GM19468 (cell line): ENCODE results near the gene AUTS2.

ENCODE experiments used
- ATAC-seq: cut with Tn5 transposase; IDR thresholded peaks from one replicate; pipeline ENCODE4 v1.9.1; 2021; ENCODE audit warnings: mild to moderate bottlenecking, moderate library complexity, moderate number of reproducible peaks; ENCODE audit not compliant: unreplicated experiment; ENCODE audit errors: extremely low read depth

The AUTS2 gene

GRCh38 chr7:69803699-69804516, 205.6 kb downstream of the AUTS2 start:
- ATAC-seq = peak; percentile 83

- ATAC-seq = no peak
These were observed 206.7 kb downstream of the AUTS2 start for GRCh38 chr7:69804962-69805361.

GRCh38 chr7:69808391-69808790, 210.1 kb downstream of the AUTS2 start:
- no peak for ATAC-seq

GRCh38 chr7:69811476-69812308, 213.4 kb downstream of the AUTS2 start:
- no peak for ATAC-seq

DNA sequence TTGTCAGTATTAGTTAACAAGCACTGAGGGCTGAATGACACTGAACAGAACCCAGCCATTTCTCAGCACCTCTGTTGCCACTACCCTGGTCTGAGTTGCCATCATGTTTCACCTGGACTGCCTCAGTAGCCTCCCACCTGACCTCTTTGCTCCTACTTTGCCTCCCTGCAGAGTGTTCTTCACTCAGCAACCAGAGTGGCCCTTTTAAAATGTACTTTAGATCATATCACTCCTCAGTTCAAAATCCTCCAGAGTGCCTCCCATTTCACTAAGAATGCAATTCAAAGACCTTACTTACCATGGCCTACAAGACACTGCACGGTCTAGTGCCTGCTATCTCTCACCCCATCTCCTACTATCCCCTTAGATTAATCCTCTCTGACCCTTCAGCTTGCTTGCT, 214.5 kb downstream of the AUTS2 start:
- no peak for ATAC-seq

DNA sequence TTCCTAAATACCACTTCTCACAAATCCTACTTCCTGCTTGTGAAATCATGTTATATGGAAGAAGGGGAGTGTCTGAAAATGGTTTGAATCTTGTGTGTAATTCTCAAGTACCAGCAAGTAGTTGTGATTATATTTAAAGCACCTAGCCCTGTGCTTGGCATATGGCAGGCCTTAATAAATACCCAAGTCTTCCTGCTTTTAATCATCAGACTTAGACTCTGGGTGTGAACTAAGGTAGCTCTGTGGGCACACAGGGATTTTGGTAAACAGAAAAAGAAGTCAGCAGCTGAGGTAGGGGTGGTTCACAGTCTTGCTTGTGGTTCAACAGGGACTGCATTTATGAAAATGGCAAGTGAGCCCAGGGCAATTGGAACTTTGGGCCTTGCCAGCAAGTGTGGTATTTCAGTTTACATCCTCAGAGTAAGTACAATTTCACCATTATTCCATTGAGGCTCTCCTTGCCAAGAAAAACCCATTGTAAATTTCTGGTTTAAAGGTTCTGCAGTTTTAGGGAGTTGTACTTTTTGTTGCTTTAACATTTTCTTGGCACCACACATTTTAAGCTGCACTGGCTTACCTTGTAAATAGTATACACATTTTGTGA, 215.5 kb downstream of the AUTS2 start:
- ATAC-seq = no peak

DNA sequence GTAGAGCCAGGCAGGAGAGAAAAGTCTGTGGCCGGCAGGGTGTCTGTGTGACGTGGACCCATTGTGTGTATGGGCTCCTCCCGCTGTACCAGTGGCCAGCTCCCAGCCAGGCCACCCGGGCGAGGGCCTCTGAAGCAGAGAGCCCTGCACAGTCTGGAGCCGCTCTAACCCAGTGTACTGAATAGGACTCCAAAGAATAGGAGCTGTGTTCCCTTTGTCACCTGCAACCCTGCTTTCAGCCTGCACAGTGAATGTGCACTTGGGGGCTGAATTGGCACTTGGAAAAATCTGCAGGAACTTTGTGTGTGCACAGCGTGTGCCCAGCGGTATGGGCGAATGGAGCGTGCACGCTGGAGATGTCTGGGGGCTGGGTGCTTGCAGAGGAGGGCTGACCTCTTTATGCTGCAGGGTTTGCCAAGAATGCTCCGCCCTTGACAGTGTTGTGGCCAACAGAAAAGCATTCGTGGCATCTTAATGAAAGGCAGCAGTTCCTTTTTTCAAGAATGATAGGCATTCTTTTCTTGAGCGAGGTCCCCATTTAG, 216.2 kb downstream of the AUTS2 start:
- ATAC-seq = no peak

DNA sequence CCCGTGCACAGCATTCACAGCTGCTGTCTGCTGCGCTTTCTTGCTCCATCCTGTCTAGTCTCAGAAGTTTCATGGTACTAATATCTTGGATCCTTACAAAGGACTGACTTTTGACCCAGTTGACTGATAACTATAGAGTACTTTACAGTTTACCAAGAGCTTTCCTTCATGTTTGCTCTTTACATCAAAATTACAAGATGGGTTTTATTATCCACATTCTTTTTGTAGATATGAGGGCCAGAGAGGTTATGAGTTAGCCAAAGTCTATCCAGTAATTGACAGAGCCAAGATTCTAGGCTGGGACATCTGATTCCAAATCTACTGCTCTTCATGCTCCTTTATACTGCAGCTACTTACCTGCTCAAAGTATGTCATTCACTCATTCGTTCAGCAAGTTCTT, 218.2 kb downstream of the AUTS2 start:
- ATAC-seq = no peak

- ATAC-seq = no peak
These were observed 218.8 kb downstream of the AUTS2 start for GRCh38 chr7:69817121-69817520.

GRCh38 chr7:69817841-69818635, 219.8 kb downstream of the AUTS2 start:
- ATAC-seq = no peak

DNA sequence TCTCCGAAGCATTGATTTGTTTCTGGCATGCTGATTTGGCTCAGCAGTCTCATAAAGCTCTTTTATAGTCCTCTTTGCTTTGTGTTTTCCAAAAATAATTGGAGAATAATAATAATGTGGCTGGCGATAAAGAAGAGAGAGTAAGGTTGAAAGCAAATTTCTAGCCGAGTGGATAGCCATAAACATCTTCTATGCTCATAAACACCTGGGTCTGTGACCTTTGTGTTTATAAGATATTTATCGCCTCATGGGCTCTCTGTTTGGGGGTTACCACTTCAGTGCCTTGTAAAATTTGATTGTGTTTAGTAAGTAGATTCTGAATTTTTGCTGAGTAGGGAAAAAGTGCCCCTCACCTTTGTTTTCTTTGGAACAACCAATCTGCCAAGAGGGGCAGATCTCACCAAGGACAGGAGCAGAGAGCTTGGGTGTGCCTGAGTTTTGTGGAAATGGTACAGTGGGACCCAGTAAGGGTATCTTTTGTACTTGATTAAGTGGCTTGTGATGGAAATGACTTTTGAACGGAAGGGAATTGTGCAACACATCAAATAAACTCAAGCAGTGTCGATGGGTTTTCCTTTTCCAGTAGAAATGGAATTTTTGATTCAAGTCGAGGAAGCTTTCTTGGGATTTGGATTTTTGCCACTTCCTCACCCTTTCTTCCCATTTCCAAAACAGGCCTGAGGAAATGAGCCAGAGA, 220.5 kb downstream of the AUTS2 start:
- no peak for ATAC-seq

DNA sequence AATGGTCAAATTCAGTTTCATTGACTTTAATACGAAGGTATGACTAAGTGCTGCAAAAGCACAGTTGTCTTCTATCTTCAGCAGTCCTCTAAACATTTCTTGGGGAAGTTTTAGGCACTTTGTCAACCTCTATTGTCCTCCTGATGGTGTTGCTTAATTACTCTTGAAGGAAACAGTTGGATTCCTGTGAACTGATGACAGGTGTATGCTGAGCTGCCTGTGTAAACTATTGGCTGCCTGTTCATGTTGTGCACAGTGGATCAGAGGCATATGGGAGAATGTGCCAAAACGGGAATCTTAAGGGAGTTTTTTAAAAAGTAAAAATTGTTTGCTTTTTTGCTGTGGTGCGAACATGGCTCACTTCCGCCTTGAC, 221.0 kb downstream of the AUTS2 start:
- ATAC-seq = no peak

DNA sequence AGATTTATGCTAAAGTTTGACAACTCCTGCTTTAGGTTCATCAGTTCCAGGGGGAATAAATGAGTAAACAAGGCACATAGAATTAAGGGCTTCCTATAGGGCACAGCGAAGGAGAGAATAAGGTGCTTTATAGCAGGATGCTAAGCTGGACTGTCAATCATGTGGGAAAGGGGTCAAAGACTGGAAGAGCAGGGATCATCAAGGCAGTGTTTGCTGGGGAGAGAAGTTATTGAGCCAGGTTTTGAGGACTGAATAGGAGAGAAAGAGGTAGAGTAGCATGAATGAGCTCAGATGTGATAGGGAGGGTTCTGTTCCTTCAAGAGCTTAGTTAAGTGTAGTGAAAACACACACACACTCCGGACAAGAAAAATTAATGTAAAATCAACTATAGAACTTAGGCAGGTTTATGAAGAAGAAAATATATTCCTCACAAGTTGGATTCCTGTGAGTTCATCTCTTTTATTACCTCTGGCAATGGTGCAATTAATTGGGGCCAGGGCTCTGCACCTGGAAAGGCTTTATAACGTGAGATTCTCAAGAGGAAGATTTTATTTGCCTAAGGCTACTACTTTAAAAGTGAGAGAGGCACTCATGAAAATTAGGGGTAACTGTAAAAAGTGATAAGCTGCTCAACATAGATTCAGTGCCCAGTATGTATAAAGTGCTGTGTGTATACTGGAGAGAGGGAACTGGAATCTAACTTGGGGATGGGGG, 222.4 kb downstream of the AUTS2 start:
- no peak for ATAC-seq

- no peak for ATAC-seq
These were observed 224.1 kb downstream of the AUTS2 start for GRCh38 chr7:69822386-69822785.

- ATAC-seq = no peak
These were observed 225.0 kb downstream of the AUTS2 start for GRCh38 chr7:69823151-69823744.

- no peak for ATAC-seq
These were observed 227.1 kb downstream of the AUTS2 start for GRCh38 chr7:69825113-69825972.

GRCh38 chr7:69826283-69826682, 228.0 kb downstream of the AUTS2 start:
- no peak for ATAC-seq

GRCh38 chr7:69827140-69827539, 228.9 kb downstream of the AUTS2 start:
- no peak for ATAC-seq
